ENCODE data around the gene KDM6B.
"Not testable (repeated sequence)": the region's sequence is repeated elsewhere in the genome, so short reads cannot be mapped to it uniquely, and the experiment has no call there.

Gene KDM6B

DNA sequence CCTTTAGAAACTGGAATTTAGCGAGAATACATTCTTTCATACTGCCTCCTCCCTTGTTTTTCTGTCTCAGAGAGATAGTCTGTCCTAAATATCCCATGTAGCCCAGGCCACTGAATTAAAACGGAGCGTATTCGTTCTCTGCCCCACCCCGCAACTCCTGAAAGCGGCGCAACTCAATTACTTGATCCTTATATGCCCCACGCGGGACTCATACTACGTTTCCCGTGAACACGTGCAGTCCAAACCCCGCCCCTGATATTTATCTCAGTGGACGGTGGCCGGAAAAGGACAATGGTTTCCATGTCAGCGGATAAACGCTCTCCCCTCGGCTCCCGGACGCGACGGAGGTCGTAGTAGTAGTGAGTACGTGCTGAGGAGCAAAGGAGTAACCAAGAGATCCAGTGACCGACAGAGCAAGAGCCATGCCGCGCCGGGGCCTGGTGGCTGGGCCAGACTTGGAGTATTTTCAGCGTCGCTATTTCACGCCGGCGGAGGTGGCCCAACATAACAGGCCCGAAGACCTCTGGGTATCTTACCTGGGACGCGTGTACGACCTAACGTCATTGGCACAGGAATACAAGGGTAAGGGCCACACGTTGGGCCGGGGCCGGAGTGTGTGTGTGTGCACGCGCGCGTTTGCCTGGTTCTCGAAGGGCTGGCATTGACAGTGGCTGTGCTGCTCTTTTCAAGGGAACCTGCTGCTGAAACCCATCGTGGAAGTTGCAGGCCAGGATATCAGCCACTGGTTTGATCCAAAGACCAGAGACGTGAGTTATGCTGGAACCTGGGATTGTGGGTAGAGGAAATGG lies 23.9 kb downstream of the KDM6B start, which contains the start of gene CYB5D1:
TSS of gene CYB5D1 (plus strand) at position 291 of the 809 bp plus-strand sequence. CDS start at position 423, 132 bp downstream.
- in situ Hi-C loops (cut with HindIII; ENCODE audit: low pct_ligation_motif_present, low pct_unique_long_range_greater_than_20kb, low sequenced_read_pairs) = no loop called here

DNA sequence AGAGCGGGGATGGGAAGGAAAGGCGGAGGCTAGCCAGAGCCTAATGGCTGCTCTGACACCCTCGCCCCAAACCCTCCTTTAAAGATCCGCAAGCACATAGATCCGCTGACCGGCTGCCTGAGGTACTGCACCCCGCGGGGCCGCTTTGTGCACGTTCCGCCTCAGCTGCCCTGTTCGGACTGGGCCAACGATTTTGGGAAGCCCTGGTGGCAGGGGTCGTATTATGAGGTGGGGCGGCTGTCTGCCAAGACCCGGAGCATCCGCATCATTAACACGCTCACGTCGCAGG lies 24.4 kb downstream of the KDM6B start:
- peak; percentile 77 for DNase-seq
- in situ Hi-C loops (cut with HindIII; ENCODE audit: low pct_ligation_motif_present, low pct_unique_long_range_greater_than_20kb, low sequenced_read_pairs) = no loop called here

More for the DNA sequence above, 23.9 kb downstream of the KDM6B start, which contains the start of gene CYB5D1:
- peak; percentile 94 for DNase-seq

DNA sequence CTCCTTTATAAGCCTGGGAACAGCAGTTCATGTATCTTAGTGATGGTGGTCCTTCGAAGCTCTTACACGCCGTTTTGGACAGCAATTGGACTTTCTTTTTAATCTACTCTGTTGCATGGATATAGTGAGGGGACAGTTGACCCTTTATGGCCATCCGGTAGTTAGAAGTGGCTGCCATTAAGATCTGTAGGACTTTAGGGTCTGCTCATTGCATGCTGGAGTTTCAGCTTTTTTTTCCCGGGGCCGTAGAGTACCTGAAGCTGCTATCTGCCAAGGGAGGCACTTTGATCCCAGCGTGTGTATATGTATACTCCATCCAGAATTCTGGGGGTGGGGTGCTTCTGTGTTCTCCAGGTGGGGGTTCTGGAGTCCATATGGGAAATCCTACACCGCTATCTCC lies 25.0 kb downstream of the KDM6B start:
- no peak for DNase-seq
- in situ Hi-C loops (cut with HindIII; ENCODE audit: low pct_ligation_motif_present, low pct_unique_long_range_greater_than_20kb, low sequenced_read_pairs) = no loop called here

DNA sequence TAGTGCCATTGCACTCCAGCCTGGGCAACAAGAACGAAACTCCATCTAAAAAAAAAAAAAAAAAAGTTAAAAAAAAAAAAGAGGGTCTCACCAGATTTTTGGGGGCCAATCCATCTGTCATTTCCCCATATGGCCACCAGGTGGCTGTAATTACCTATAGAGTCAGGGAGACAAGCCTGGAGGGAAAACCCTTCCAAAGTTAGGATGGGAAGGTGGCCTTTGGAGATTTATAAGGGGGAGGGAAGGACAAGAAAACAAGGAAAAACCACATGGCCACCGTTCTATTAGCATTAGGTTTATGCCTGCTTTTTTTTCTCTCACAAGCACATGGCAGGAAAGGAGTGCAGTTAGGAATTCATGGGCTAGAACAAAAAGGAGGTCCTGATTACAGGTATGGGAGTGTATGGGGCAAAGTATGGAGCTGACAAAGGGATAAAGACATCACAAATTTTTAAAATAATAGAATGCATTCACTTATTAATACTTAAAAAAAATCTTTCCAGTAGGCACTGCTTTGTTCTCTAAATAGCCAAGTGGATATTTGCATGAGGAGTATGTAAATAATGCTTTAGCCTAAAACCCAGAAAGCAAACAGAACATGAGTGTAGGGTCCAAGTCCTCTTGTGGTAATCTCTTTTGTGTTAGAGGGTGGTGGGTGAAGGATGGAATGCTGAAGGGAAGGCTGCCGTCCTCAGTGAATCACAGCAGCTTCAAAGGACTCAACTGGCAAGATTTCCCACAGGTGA lies 28.8 kb downstream of the KDM6B start:
- in situ Hi-C loops (cut with HindIII; ENCODE audit: low pct_ligation_motif_present, low pct_unique_long_range_greater_than_20kb, low sequenced_read_pairs) = no loop called here
- DNase-seq = peak; percentile 59

DNA sequence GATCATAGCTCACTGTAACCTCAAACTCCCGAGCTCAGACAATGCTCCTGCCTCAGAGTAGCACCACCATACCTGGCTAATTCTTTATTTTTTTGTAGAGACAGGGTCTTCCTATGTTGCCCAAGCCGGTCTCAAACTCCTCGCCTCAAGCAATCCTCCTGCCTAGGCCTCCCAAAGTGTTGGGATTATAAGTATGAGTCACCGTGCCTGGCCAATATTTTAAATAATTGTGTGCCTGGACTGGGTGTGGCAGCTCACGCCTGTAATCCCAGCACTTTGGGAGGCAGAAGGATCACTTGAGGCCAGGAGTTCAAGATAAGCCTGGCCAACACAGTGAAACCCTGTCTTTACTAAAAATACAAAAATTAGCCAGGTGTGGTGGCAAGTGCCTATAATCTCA lies 30.4 kb downstream of the KDM6B start:
- DNase-seq; in situ Hi-C loops (cut with HindIII; ENCODE audit: low pct_ligation_motif_present, low pct_unique_long_range_greater_than_20kb, low sequenced_read_pairs): not testable (repeated sequence)

DNA sequence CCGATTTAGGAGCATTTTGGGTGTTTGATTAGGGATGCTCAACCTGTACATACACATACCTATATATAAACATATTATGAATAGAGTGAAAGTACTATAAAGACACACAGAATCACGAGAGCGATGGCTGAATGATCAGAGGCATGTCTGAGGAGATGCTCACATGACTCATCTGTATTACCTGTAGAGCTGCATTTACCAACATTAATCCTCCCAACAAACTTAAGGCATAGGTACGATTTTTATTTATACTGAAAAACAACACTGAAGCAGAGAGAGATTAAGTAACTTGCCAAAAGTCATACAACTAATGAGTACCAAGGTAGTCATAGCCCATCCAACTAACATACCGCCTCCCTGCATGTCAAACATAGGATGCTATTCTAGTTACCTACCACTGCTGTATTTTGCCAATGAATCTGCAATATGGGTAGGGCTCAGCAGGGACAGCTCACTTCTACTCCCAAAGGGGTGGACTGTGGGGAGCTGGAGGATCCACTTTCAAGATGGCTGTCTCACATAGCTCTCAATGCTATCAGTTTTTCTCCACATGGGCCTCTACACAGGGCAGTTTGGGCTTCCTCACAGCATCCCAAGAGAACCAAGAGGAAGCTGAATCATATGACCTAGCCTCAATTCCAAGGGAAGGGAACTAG lies 31.1 kb downstream of the KDM6B start:
- DNase-seq = no peak
- in situ Hi-C loops (cut with HindIII; ENCODE audit: low pct_ligation_motif_present, low pct_unique_long_range_greater_than_20kb, low sequenced_read_pairs) = no loop called here

DNA sequence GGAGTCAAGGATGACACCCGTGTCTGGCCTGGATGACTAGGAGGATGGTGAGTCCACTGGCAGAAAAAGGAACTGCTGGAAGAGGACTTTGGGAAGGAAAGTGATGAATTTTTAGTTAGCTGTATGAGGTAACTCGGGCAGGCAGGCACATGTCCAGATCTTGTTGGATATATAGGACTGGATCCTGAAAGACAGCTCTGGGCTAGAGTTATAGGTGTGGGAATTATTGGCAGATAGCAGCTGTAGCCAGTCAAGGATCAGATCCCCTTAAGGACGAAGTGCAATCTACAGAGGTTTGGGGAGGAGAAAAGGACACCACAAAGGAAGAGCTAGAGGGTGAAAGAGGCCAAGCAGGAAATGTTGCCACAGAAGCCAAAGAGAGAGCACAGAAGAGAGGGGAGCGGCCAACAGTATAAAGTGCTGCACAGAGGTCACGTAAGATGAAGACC lies 33.9 kb downstream of the KDM6B start:
- no peak for DNase-seq
- in situ Hi-C loops (cut with HindIII; ENCODE audit: low pct_ligation_motif_present, low pct_unique_long_range_greater_than_20kb, low sequenced_read_pairs) = no loop called here

DNA sequence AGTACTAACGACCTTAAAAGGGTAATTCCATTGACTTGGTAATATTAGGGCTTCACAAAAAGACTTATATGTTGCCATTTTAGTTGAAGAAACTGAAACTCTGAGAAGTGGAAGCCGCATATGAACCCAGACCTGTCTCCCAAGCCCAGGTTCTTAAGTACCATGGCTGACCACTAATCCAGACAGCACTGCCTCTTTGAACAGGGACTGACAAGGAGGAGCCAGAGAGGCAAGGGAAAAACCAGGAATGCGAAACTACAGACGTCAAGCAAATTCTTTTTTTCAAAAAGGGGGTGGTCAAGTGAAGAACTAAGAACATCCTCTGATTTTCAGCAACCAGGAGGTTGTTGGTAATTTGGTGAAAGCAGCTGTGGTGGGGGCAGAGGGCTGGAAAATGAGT lies 39.0 kb downstream of the KDM6B start:
- no peak for DNase-seq
- in situ Hi-C loops (cut with HindIII; ENCODE audit: low pct_ligation_motif_present, low pct_unique_long_range_greater_than_20kb, low sequenced_read_pairs) = no loop called here

DNA sequence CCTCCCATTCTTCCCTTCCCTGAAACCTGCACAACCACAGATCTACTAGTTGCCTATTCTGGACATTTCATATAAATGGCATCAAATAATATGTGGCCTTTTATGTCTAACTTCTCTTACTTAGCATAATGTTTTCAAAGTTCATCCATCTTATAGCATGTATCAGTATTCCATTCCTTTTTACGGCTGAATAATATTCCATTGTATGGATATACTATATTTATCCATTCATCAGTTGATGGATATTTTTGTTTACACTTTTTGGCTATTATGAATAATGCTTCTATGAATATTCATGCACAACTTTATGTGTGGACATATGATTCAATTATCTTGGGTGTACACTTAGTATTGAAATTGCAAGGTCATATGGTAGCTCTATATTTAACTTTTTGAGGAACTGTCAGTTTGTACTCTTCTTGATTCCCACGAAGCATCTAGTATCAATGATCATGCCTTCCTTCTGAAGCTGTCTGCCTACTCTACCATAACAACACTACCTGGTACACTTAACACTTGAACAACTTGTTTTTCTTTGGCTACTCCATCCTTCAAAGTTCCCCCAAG lies 41.9 kb downstream of the KDM6B start:
- in situ Hi-C loops (cut with HindIII; ENCODE audit: low pct_ligation_motif_present, low pct_unique_long_range_greater_than_20kb, low sequenced_read_pairs) = no loop called here
- no peak for DNase-seq

DNA sequence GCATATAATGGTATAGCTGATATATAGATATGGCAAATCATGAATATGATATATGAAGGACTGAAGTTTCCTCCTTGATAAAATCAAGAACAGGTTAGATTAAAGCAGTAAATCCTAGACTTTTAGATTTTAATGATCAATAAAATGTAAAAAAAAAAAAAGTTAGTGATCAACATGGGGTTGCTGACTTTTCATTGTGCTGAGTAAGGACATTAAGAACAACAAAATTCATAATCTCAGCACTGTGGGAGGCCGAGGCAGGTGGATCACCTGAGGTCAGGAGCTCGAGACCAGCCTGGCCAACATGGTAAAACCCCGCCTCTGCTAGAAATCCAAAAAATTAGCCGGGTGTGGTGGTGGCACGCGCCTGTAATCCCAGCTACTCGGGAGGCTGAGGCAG lies 44.2 kb downstream of the KDM6B start:
- DNase-seq = no peak
- in situ Hi-C loops (cut with HindIII; ENCODE audit: low pct_ligation_motif_present, low pct_unique_long_range_greater_than_20kb, low sequenced_read_pairs) = no loop called here

DNA sequence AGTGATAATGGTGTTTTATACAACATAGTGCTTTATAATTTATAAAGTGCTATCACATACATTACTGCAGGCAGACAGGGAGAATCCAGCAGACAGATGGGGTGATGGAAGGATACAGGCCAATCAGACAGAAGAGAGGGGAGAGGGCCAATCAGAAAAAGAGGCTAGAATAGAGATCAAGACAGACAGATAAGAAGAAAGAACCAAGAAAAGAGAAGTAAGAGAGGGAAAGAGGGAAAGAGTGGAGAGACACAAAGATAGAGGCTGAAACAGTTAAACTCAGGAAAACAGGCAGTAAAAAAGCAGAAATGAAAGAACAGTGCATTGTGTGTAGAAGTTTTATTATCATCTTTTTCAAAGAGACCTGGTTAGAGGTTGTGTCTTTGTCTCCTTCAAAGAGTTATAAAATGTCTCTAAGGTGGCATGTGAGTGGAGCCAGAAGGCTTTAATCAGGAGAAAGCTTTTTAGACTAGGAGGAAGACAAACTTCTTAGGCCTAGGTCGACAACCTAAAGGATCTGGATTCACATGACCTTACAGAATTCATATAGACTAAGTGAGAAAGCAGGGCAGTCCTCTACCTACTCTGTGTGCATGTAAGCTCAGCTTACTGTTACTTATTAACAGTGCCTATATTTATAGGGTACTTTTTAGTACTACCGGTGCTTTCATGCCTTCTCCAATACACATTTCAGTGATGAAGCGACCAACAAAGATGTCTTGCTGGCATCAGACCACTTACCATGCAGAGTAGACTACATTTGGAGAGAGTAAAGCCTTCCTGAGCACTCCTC lies 46.3 kb downstream of the KDM6B start:
- in situ Hi-C loops (cut with HindIII; ENCODE audit: low pct_ligation_motif_present, low pct_unique_long_range_greater_than_20kb, low sequenced_read_pairs) = no loop called here
- DNase-seq = no peak

DNA sequence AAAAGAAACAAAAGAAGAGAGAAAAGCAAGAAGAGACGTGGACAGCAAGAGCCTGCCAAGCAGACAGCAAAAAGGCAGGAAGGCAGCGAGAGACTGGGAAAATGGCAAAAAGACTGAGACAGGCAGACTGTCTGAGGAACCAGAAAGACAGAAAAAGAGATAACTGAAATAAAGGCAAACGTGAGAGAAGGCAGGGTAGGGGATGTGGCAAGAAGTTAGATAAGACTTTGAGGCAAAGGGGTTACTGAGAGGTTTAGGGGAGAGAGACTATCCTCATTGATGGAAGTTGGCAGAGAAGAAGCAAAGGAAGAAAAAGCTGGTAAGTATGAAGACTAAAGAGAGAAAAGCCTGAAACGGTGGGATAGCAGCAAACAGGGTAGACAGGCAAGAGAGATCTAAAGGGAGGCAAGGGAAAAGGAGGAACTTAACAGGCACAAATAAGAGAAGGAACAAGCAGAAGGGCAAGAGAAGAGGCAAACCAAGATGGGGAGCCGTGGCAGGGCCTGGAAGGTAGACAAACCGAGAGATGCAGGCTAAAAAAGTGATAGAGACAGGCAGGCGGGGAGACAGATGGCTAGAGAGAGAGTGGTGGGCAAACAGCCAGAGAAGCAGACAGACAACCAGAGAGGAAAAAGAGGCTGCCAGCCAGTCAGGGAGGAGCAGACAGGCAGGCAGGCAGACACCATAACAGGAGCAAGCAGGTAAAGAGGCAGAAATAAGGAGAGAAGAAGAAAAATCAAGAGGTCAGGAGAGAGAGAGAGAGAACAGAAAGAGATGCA lies 47.4 kb downstream of the KDM6B start:
- no peak for DNase-seq
- in situ Hi-C loops (cut with HindIII; ENCODE audit: low pct_ligation_motif_present, low pct_unique_long_range_greater_than_20kb, low sequenced_read_pairs) = no loop called here

DNA sequence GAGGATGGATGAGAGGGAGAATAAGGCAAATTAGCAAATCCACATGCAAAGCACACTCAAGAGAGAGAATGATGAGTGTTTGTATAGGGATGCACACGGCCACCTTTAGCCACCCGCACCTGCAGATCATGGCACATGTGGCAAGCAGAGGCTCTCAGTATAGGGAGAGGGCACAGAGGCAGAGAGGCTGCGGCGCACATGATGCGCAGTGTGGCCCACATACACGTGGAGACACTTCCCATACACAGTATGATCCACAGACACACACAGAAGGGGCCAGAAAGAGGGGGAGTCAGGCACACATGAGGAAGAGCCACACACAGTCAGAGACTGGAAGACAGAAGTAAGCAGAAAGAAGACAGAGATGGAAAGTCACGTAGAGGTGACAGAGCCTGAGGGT lies 48.1 kb downstream of the KDM6B start:
- no peak for DNase-seq

DNA sequence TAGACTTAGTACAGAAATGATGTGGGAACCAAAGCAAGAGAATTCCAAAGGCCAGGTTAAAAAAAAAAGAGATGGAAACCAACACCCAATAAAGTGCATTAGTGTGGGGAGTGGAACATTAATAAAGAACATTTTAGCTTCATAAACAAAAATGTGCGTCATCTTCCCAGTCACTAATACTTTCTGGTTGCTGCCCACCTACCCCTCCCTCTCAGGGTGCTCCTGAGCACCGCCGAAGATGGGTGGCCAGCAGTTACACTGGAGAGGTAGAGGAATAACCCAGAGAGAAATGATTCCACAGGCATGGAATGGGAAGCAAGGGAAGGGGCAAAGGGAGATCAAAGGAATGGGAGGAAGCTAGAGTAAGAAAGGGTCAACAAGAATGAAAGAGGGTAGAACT lies 48.6 kb downstream of the KDM6B start:
- in situ Hi-C loops (cut with HindIII; ENCODE audit: low pct_ligation_motif_present, low pct_unique_long_range_greater_than_20kb, low sequenced_read_pairs) = no loop called here
- no peak for DNase-seq

More for the DNA sequence above, 48.1 kb downstream of the KDM6B start:
- in situ Hi-C loops (cut with HindIII; ENCODE audit: low pct_ligation_motif_present, low pct_unique_long_range_greater_than_20kb, low sequenced_read_pairs) = no loop called here

Data from ACHN (cell line).